Activated naive CD4-positive, alpha-beta T cell treated with Interleukin-2 at 50 U/mL for 16 hours (primary cell): ENCODE measurements around the gene PARD3.
"Not testable (repeated sequence)": the region's sequence is repeated elsewhere in the genome, so short reads cannot be mapped to it uniquely, and the experiment has no call there.

Source experiments
- DNase-seq: peaks from one replicate; pipeline ENCODE4 v3.0.0-alpha.2; 2020

Gene PARD3

GRCh38 chr10:34707656-34708055, 107.4 kb downstream of the PARD3 start:
- DNase-seq = no peak

- DNase-seq = not testable (repeated sequence)
These were observed 108.1 kb downstream of the PARD3 start for GRCh38 chr10:34706992-34707391.

GRCh38 chr10:34706147-34706546, 108.9 kb downstream of the PARD3 start:
- no peak for DNase-seq

GRCh38 chr10:34705563-34705962, 109.5 kb downstream of the PARD3 start:
- DNase-seq = no peak

- DNase-seq = no peak
These were observed 110.4 kb downstream of the PARD3 start for GRCh38 chr10:34704526-34705184.

GRCh38 chr10:34702982-34703381, 112.1 kb downstream of the PARD3 start:
- no peak for DNase-seq

GRCh38 chr10:34702093-34702937, 112.8 kb downstream of the PARD3 start:
- DNase-seq = no peak

- no peak for DNase-seq
These were observed 113.9 kb downstream of the PARD3 start for GRCh38 chr10:34701194-34701593.

- not testable (repeated sequence) for DNase-seq
These were observed 114.3 kb downstream of the PARD3 start for GRCh38 chr10:34700752-34701151.

- no peak for DNase-seq
These were observed 115.1 kb downstream of the PARD3 start for GRCh38 chr10:34699904-34700517.

- DNase-seq = no peak
These were observed 116.1 kb downstream of the PARD3 start for GRCh38 chr10:34698979-34699378.

GRCh38 chr10:34698248-34698831, 116.8 kb downstream of the PARD3 start:
- DNase-seq = no peak

- DNase-seq = no peak
These were observed 117.5 kb downstream of the PARD3 start for GRCh38 chr10:34697351-34698247.

GRCh38 chr10:34696423-34696822, 118.7 kb downstream of the PARD3 start:
- DNase-seq = no peak

- DNase-seq = no peak
These were observed 124.6 kb downstream of the PARD3 start for GRCh38 chr10:34690383-34691049.

GRCh38 chr10:34689053-34689452, 126.0 kb downstream of the PARD3 start:
- no peak for DNase-seq

- DNase-seq = no peak
These were observed 127.5 kb downstream of the PARD3 start for GRCh38 chr10:34687434-34688210.

GRCh38 chr10:34682580-34682979, 132.5 kb downstream of the PARD3 start:
- DNase-seq = no peak

- DNase-seq = no peak
These were observed 133.2 kb downstream of the PARD3 start for GRCh38 chr10:34681933-34682332.

- no peak for DNase-seq
These were observed 135.9 kb downstream of the PARD3 start for GRCh38 chr10:34679177-34679576.

GRCh38 chr10:34677591-34677990, 137.5 kb downstream of the PARD3 start:
- no peak for DNase-seq
